Cerebellar nuclear complex (tissue), 1 donor: ENCODE results near the gene TM4SF5.

Experiments
- DNase-seq, 2 experiments: peaks; one replicate each; lab custom pipeline; 2025; lab: John Stamatoyannopoulos, UW

The TM4SF5 gene

DNA sequence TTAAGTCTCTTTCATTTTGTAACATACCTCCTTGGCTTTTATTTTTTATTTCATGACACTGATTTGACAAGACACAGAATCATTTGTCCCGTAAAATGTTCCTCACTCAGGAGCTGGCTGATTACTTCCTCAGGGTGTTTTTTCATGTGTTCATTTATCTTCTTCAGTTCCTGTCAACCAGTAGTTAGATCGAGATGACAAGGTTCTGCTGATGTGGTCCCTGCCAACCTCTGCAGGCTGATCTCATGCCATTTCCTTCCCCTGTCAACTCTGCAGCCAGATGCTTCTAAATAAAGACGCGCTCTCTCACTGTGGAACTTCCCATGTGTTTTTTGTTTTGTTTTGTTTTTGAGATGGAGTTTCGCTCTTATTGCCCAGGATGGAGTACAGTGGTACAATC is 23.8 kb upstream of the TM4SF5 start:
- no peak for DNase-seq

DNA sequence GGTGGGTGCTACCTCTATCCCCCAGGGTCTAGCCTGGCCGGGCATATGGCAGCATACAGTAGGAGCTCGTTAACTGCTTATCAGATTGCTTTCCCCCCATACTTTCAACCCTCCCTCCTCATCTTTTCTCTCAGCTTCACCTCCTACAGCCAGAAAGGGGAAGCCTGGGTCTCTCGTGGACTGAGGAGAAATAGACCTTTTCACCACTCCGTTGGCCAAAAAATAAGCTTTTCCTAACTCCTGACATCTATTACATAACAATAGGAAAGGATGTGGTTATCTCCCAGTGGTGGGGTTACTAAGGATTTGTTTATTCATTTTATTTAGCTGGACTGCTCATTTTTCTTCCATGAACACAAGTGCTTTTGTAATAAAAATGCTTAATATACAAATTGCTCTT is 23.0 kb upstream of the TM4SF5 start:
- DNase-seq, result no peak

DNA sequence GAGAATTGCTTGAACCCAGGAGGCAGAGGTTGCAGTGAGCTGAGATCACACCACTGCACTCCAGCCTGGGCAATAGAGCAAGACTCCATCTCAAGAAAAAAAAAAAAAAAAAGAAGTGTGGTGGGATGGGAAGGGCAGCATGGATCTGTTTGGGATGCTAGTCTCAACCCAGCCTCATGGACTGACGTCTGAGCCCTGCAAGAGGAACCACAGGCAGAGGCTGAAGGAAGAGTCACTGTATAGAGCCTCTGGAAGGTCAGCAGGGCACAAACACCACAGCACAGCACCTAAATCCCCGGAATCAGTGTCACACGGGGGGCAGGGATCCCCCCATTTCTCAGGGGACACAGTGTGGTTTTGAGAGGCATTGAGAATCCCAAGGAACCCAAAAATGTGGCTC is 21.1 kb upstream of the TM4SF5 start:
- DNase-seq, result no peak

DNA sequence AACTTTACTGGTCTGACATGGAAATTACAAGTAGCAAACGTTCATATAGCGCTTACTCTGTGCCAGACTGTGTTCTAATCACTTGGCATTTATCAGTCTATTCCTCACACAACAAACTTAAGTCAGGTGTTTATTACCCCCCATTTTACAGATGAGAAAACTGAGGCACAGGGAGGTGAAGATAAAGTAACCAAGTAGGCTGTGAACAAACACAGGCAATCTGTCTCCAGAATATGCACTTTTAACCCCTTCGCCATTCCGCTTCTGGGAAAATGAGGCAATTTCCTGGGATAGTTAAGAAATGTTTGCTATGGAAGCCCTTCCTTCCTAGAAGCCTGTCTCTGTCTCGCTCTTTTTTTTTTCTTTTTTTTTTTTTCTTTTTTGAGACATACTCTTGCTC is 19.8 kb upstream of the TM4SF5 start:
- no peak for DNase-seq

GRCh38 chr17:4753392-4753791 is 18.3 kb upstream of the TM4SF5 start:
- no peak for DNase-seq

GRCh38 chr17:4759776-4760236 is 11.9 kb upstream of the TM4SF5 start:
- DNase-seq, result no peak

DNA sequence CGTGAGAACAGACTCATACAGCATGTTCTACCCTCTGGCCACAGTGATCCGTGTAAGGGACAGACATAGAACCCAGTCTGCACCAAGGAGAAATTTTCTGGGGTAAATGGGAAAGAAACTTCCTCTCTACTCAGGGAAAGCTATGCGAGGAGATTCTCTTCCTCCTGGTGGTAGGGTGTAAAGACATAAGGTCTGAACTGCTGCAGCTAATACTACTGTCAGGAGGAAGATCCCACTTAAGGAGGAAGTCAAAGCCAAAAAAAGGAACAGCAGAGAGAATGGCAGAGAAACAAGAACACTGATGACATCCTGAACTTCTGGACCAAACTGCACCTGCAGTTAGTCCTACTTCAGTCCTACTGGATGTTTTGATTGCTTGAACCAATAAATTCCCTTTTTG is 7.1 kb upstream of the TM4SF5 start:
- no peak for DNase-seq

DNA sequence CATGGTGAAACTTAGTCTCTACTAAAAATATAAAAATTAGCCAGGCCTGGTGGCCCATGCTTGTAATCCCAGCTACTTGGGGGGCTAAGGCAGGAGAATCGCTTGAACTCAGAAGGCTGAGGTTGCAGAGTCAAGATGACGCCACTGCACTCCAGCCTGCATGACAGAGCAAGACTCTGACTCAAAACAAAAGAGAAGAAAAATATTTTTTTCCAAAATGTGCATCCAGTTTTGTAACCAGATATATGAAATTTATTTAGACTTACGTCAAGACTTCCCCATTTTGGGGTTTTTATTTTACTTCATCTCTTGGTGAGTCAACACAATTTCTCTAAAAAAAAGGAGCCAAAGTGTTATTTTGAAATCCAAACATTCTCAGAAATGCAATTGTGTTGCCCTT is 5.5 kb upstream of the TM4SF5 start:
- no peak for DNase-seq

DNA sequence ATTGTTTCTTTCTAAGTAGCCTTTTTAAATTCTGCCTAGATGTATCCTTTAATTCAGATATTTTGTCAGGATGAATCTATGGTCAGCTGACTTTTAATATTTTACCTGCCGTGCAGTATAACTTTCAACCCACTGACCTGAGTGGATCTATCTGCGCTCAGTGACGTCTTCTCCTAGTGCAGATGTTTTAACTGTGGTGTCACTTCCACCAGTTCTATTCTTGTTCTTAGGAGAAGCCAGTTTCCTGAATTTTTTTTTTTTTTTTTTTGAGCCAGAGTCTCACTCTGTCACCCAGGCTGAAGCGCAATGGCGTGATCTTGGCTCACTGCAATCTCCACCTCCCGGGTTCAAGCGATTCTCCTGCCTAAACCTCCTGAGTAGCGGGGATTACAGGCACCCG is 5.0 kb upstream of the TM4SF5 start:
- no peak for DNase-seq

DNA sequence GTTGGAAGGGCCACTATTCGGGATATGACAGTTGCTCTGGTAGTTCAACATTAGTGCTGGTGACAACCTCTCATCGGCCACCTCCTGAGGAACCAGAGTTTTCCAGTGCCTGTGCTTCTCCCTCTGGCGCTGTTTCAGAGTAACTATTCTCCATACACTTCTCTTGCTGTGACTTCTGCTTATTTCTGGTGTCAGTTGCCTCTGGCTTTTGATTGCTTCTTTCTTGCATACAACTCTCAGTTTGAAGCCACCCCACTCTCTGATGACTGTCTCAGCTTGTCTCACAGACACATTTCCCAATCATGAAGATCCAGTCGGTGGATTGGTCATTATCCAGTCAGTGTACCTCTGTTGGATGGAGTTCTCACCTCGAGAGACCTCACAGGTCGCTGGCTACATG is 3.4 kb upstream of the TM4SF5 start:
- DNase-seq, result no peak

GRCh38 chr17:4769628-4770027 is 2.1 kb upstream of the TM4SF5 start:
- no peak for DNase-seq

GRCh38 chr17:4772235-4772613 is 538 bp downstream of the TM4SF5 start:
- no peak for DNase-seq

GRCh38 chr17:4777969-4778760 is 6.5 kb downstream of the TM4SF5 start:
- no peak for DNase-seq

- no peak for DNase-seq
These were observed 8.8 kb downstream of the TM4SF5 start for GRCh38 chr17:4780325-4780955.

DNA sequence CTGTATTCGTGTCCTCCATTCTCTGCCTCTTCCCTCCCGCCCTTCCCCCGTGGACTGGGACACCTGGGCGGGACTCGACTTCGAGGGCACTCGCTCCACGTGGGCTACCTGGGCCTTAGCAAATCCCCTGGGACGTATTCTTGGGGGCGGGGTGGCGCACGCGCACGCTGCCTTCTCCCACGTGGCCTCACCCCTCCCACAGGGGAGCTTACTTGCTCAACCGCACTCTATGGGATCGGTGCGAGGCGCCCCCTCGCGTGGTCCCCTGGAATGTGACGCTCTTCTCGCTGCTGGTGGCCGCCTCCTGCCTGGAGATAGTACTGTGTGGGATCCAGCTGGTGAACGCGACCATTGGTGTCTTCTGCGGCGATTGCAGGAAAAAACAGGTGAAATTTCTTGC is 11.0 kb downstream of the TM4SF5 start:
- no peak for DNase-seq

DNA sequence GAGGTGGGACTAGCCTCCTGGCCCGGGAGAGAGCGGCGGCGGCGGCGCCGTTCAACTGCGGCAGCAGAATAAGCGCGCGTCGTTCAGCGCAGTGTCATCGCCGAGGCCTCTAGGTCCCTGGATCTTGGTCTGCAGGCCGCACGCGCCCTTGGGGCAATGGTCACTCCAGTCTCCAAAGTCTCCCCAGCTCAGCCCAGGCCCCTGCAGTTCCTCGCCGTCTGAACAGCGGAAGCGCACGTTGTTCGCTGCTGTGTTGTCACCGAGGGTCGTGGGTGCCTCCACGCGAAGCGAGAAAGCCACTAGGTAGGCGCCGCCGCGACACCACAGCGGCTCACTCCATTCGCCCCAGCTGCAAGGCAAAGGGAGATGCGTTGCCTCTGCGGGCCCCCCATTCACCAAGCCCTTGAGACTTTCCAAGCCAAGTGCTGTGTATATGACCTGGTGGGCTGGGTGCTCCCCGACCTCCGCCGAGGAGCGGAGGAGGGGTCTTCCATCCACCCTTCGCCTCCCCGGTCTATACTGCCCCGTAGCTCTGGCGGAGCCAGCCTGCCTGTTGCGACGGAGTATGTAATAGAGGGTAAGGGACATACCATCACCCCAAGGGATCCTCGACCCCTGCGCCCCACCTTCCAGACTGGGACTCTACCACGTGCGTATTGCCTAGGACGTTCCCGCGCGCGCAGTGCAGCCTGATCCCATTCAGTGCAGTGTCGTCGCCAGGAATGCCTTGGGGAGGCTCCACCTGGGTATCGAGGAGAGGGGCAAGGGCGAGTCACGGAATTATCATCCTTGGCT is 13.8 kb downstream of the TM4SF5 start:
- no peak for DNase-seq

GRCh38 chr17:4786106-4786511 is 14.4 kb downstream of the TM4SF5 start, which contains the start of gene VMO1:
Gene VMO1 (minus strand): TSS chr17:4786364. CDS start chr17:4786352, 12 bp downstream.
- no peak for DNase-seq

DNA sequence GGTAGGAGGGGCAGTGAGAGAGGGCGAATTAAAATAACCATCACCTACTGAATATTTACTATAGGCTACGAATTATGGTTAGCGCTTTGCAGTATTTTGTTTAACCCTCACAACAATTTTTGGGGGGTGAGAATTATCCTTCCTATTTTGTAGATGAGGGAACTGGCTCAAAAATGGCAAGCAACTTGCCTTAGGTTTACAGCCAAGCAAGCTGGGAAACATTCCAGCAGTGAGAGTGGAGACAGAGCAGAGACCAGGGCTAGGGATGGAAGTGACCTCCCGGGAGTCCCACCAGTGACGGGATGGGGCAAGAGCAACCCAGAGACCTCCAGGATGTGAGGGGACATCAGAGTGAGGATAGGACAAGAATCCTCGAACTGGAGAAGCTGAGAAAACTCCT is 14.8 kb downstream of the TM4SF5 start:
- DNase-seq, result no peak

DNA sequence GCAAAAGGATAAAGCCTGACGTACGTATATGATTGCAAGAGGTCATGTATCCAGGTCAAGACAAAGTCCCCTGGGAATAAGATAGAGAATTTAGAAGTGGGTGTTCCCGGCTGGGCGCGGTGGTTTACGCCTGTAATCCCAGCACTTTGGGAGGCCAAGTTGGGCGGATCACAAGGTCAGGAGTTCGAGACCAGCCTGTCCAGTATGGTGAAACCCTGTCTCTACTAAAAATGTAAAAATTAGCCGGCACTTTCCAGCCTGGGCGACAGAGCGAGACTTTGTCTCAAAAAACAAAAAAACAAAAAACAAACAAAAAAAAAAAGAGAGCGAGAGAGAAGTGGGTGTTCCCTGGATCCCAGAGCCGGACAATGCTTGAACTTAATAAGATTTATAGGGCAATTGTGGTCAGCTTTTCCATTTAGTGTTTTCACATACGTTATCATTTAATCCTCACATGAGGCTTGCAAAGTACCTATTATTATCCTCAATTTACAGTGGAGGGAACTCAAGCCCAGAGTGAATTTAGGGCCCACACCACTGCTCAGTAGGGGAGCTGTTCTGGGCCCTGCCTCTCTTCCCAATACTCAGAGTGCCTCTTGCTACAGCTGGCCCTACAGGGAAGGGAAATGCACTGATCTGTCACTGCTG is 16.6 kb downstream of the TM4SF5 start:
- DNase-seq, result no peak

- DNase-seq, result no peak
These were observed 17.4 kb downstream of the TM4SF5 start, which contains the start of gene GLTPD2 for GRCh38 chr17:4788807-4789700. Gene GLTPD2 (plus strand): TSS chr17:4788964. CDS start chr17:4789012, 48 bp downstream.

GRCh38 chr17:4789701-4789950 is 17.9 kb downstream of the TM4SF5 start:
- no peak for DNase-seq
